ENCODE results near the gene MNT. TPM values are rescaled to one million over a fixed set of nuclear protein-coding genes. Genes with fewer than 3 reads are reported as not detected.

Gene MNT
- polyA plus RNA-seq, 2 of the 4 experiments (the other 2 are of a cell fraction), result 4.5 to 25.9 TPM

DNA sequence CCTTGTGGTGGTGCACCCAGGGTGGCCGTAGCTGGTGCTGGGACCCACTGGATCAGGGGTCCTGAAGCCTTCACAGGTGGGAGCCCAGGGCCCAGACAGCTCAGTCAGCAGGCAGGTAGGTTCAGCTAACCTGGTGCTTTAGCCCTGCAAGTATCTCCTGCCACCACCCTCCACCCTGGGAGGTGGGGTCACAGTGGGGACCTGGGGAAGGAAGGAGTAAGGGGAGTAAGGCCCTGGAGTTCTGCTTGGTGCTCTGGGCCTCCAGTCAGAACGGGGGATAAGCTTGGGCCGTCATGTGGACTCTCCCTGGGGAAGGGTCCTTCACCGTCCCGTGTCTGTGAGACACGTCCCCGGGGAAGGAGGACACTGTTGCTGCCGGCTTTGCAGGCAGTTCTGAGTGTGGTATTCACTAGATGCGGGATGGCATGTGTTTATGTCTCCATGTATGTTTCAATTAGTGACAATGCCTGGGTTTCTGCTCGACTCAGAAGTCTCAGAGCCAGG is 42.9 kb downstream of the MNT start:
- CTCF ChIA-PET, result interaction anchor here (0.8 to 15.8 kb wide), 9 partner anchors 9 to 126 kb away, joined by 3 to 255 read pairs (median 4); partner anchors contain the start of gene TSR1
- WGBS (ENCODE audit: missing lambda C conversion rate), result 82% methylated on average over 10 of the region's 10 CpGs
- no peaks in the 10 kb centered on the region for H3K9me3 ChIP-seq
- FAIRE-seq, result no peak
- TF ChIP-seq, protein P1, sequence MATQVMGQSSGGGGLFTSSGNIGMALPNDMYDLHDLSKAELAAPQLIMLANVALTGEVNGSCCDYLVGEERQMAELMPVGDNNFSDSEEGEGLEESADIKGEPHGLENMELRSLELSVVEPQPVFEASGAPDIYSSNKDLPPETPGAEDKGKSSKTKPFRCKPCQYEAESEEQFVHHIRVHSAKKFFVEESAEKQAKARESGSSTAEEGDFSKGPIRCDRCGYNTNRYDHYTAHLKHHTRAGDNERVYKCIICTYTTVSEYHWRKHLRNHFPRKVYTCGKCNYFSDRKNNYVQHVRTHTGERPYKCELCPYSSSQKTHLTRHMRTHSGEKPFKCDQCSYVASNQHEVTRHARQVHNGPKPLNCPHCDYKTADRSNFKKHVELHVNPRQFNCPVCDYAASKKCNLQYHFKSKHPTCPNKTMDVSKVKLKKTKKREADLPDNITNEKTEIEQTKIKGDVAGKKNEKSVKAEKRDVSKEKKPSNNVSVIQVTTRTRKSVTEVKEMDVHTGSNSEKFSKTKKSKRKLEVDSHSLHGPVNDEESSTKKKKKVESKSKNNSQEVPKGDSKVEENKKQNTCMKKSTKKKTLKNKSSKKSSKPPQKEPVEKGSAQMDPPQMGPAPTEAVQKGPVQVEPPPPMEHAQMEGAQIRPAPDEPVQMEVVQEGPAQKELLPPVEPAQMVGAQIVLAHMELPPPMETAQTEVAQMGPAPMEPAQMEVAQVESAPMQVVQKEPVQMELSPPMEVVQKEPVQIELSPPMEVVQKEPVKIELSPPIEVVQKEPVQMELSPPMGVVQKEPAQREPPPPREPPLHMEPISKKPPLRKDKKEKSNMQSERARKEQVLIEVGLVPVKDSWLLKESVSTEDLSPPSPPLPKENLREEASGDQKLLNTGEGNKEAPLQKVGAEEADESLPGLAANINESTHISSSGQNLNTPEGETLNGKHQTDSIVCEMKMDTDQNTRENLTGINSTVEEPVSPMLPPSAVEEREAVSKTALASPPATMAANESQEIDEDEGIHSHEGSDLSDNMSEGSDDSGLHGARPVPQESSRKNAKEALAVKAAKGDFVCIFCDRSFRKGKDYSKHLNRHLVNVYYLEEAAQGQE (IDR thresholded peaks at IDR 0.05), result no peak
- no peak for TF ChIP-seq TP53 (CRISPR knock-in tag; IDR thresholded peaks at IDR 0.05)
- TF ChIP-seq EHF (CRISPR knock-in tag; IDR thresholded peaks at IDR 0.05), result no peak
- TF ChIP-seq MYC (IDR thresholded peaks at IDR 0.05; ENCODE audit: borderline replicate concordance, low read length), result no peak
- no peak for TF ChIP-seq RAD21 (conservative IDR thresholded peaks at IDR 0.05 in 1 of 2, IDR thresholded peaks at IDR 0.05 in 1 of 2)
- TF ChIP-seq ZNF302 (CRISPR knock-in tag; IDR thresholded peaks at IDR 0.05), result no peak
- no peak for TF ChIP-seq PHF8 (IDR thresholded peaks at IDR 0.05; ENCODE audit: borderline replicate concordance, low read depth)
- TF ChIP-seq CBX2 (IDR thresholded peaks at IDR 0.05; ENCODE audit: borderline replicate concordance, low read depth), result no peak
- no peak for TF ChIP-seq ZC3H11A (IDR thresholded peaks at IDR 0.05)
- TF ChIP-seq SMC3 (IDR thresholded peaks at IDR 0.05), result no peak
- TF ChIP-seq POLR2AphosphoS2 (conservative IDR thresholded peaks at IDR 0.05; ENCODE audit: low read length), result no peak
- no peak for TF ChIP-seq FOSB (CRISPR knock-in tag; IDR thresholded peaks at IDR 0.05)
- no peak for TF ChIP-seq ZSCAN20 (CRISPR knock-in tag; IDR thresholded peaks at IDR 0.05)
- TF ChIP-seq, protein P2, sequence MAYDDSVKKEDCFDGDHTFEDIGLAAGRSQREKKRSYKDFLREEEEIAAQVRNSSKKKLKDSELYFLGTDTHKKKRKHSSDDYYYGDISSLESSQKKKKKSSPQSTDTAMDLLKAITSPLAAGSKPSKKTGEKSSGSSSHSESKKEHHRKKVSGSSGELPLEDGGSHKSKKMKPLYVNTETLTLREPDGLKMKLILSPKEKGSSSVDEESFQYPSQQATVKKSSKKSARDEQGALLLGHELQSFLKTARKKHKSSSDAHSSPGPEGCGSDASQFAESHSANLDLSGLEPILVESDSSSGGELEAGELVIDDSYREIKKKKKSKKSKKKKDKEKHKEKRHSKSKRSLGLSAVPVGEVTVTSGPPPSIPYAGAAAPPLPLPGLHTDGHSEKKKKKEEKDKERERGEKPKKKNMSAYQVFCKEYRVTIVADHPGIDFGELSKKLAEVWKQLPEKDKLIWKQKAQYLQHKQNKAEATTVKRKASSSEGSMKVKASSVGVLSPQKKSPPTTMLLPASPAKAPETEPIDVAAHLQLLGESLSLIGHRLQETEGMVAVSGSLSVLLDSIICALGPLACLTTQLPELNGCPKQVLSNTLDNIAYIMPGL (CRISPR knock-in tag; IDR thresholded peaks at IDR 0.05; ENCODE audit: borderline replicate concordance), result no peak
- no peak for TF ChIP-seq NPAS2 (CRISPR knock-in tag; IDR thresholded peaks at IDR 0.05; ENCODE audit: borderline replicate concordance)
- TF ChIP-seq EHMT2 (IDR thresholded peaks at IDR 0.05; ENCODE audit: low read depth), result no peak
- TF ChIP-seq JUN (IDR thresholded peaks at IDR 0.05), result no peak
- no peak for TF ChIP-seq RARB (CRISPR knock-in tag; IDR thresholded peaks at IDR 0.05)
- TF ChIP-seq, protein P3, sequence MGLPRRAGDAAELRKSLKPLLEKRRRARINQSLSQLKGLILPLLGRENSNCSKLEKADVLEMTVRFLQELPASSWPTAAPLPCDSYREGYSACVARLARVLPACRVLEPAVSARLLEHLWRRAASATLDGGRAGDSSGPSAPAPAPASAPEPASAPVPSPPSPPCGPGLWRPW (IDR thresholded peaks at IDR 0.05), result no peak
- no peak for TF ChIP-seq EP300 (IDR thresholded peaks at IDR 0.05)
- POLR2A ChIA-PET, result no interaction called here
- H3K4me3 ChIP-seq, result no peak overlapping the region
- DNase-seq (ENCODE audit: low read depth in 1 of 2, low spot score in 1 of 2), result no peak
- H3K4me2 ChIP-seq, result no peak overlapping the region
- H3K27ac ChIP-seq, result peak overlapping the region in 1 of 2 experiments; percentile 50; a peak in 3 of 6 replicates
- H3K4me1 ChIP-seq, result peaks cover 24% of the 10 kb centered on the region
- ATAC-seq, result no peak

DNA sequence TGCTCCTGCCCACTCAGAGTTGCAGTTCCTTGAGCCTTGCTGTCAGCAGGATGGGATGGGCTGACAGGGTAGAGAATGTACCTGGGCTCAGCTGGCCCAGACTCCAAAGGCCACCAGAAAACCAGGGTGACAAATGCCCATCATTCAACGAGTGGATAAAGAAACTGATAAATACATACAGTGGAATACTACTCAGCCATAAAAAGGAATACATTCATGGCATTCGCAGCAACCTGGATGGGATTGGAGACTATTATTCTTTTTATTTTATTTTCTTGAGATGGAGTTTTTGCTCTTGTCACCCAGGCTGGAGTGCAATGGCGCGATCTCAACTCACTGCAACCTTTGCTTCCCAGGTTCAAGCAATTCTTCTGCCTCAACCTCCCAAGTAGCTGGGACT is 43.6 kb downstream of the MNT start:
- POLR2A ChIA-PET, result no interaction called here
- DNase-seq (ENCODE audit: low read depth in 1 of 2, low spot score in 1 of 2) (no peak), ATAC-seq (no peak), FAIRE-seq (no peak)
- H3K27ac ChIP-seq, result no peak overlapping the region
- TF ChIP-seq ZNF302 (CRISPR knock-in tag; IDR thresholded peaks at IDR 0.05), result no peak
- no peak for TF ChIP-seq EP300 (IDR thresholded peaks at IDR 0.05)
- TF ChIP-seq, protein P4, sequence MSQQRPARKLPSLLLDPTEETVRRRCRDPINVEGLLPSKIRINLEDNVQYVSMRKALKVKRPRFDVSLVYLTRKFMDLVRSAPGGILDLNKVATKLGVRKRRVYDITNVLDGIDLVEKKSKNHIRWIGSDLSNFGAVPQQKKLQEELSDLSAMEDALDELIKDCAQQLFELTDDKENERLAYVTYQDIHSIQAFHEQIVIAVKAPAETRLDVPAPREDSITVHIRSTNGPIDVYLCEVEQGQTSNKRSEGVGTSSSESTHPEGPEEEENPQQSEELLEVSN (IDR thresholded peaks at IDR 0.05; ENCODE audit: borderline replicate concordance, low read depth), result no peak
- no peak for TF ChIP-seq MAZ (IDR thresholded peaks at IDR 0.05; ENCODE audit: borderline replicate concordance, low read depth, low read length)
- H3K4me1 ChIP-seq, result peaks cover 24% of the 10 kb centered on the region
- CTCF ChIA-PET, result interaction anchor here (1.0 to 15.8 kb wide), 6 partner anchors 9 to 76 kb away, joined by 4 to 255 read pairs (median 30); no protein-coding TSS in a partner anchor
- no peak overlapping the region for H3K4me2 ChIP-seq
- H3K4me3 ChIP-seq, result no peak overlapping the region
- H3K9me3 ChIP-seq, result no peaks in the 10 kb centered on the region
- 91% methylated on average over 4 of the region's 4 CpGs for WGBS (ENCODE audit: missing lambda C conversion rate)
